Glutamatergic neuron (in vitro differentiated cells): ENCODE measurements around the gene EME1. TPM values are rescaled to one million over a fixed set of nuclear protein-coding genes. Genes with fewer than 3 reads are reported as not detected.

Experiments used
- DNase-seq: peaks from one replicate; pipeline ENCODE4 v3.0.0; 2022
- H3K27ac Mint-ChIP-seq: one replicate; pipeline ENCODE4 v1.8.0; 2020; ENCODE audit warnings: mild to moderate bottlenecking, mixed read lengths, inconsistent platforms; ENCODE audit not compliant: unreplicated experiment
- H3K27me3 Mint-ChIP-seq: one replicate; pipeline ENCODE4 v1.8.0; 2020; ENCODE audit warnings: mild to moderate bottlenecking, moderate library complexity, mixed read lengths, inconsistent platforms; ENCODE audit not compliant: unreplicated experiment
- H3K36me3 Mint-ChIP-seq: one replicate; pipeline ENCODE4 v1.8.0; 2020; ENCODE audit warnings: mild to moderate bottlenecking, mixed read lengths, inconsistent platforms; ENCODE audit not compliant: unreplicated experiment
- H3K4me1 Mint-ChIP-seq: one replicate; pipeline ENCODE4 v1.8.0; 2020; ENCODE audit warnings: mild to moderate bottlenecking, low read depth, mixed read lengths, inconsistent platforms; ENCODE audit not compliant: unreplicated experiment
- H3K4me3 Mint-ChIP-seq: one replicate; pipeline ENCODE4 v1.8.0; 2020; ENCODE audit warnings: mild to moderate bottlenecking, mixed read lengths, inconsistent platforms; ENCODE audit not compliant: unreplicated experiment
- H3K9me3 Mint-ChIP-seq: one replicate; pipeline ENCODE4 v1.8.0; 2020; ENCODE audit warnings: mild to moderate bottlenecking, moderate library complexity, mixed read lengths, inconsistent platforms; ENCODE audit not compliant: unreplicated experiment
- total RNA-seq: library from RNA; stranded (reverse); fragmentation: NEBNext Ultra II Directional; extraction: Animal tissue kit (Norgen Biotek cat#: 25700); gene quantifications from one replicate; pipeline ENCODE4 v1.2.1, GENCODE V29; 2021; ENCODE audit not compliant: unreplicated experiment
- TF ChIP-seq, protein P1 (sequence below): fragments of 200-600 bp; sonication (generic); IDR thresholded peaks from one replicate; pipeline ENCODE4 v1.5.0; 2021; ENCODE audit not compliant: partially characterized antibody, unreplicated experiment

EME1 gene
- total RNA-seq, 1 donor from 2014 or later: 4.7 TPM

DNA sequence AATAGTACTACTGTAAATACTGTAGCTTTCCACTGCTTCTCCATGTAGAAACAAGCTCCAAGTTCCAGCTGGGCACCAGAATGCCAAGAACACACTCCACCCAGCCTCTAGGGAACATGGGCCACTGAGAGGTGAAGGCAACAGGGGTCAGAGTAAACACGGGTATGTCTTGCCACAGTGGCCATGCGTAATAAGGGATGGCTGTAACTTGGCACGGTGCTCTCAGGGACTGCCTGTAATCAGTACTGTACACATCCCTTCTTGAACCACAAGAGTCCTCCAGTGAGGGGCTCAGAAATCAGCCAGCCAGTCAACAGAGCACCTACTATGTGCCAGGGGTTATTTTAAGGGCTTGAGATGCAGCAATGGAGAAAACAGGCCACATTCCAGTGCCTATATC lies 13.5 kb downstream of the EME1 start:
- H3K4me1 Mint-ChIP-seq: peaks cover 2% of the 10 kb centered on the region
- TF ChIP-seq, protein P1, sequence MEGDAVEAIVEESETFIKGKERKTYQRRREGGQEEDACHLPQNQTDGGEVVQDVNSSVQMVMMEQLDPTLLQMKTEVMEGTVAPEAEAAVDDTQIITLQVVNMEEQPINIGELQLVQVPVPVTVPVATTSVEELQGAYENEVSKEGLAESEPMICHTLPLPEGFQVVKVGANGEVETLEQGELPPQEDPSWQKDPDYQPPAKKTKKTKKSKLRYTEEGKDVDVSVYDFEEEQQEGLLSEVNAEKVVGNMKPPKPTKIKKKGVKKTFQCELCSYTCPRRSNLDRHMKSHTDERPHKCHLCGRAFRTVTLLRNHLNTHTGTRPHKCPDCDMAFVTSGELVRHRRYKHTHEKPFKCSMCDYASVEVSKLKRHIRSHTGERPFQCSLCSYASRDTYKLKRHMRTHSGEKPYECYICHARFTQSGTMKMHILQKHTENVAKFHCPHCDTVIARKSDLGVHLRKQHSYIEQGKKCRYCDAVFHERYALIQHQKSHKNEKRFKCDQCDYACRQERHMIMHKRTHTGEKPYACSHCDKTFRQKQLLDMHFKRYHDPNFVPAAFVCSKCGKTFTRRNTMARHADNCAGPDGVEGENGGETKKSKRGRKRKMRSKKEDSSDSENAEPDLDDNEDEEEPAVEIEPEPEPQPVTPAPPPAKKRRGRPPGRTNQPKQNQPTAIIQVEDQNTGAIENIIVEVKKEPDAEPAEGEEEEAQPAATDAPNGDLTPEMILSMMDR: no peak
- H3K9me3 Mint-ChIP-seq: no peaks in the 10 kb centered on the region
- no peak overlapping the region for H3K27ac Mint-ChIP-seq
- no peak for DNase-seq
- H3K27me3 Mint-ChIP-seq: peaks cover 2% of the 10 kb centered on the region
- H3K36me3 Mint-ChIP-seq: peaks cover 4% of the 10 kb centered on the region
- H3K4me3 Mint-ChIP-seq: no peak overlapping the region

DNA sequence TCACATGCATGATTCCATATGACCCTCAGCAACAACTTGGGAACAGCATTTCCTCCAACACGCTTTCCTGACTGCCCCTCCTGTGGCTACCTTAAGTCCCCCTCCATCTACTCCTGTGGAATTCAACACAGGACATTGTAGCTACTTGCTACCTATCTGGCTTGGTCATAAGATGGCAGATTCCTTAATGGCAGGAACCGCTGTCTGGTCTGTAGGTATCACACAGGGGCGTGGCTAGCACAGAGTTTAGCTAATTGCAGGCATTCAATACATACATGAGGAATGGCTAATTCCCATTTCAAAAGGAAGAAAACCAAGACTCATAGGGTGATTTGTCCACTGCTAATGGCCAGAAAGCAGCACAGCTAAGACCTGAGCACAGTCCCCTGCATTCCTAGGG lies 15.7 kb downstream of the EME1 start:
- Mint-ChIP-seq H3K4me1 (peaks cover 2% of the 10 kb centered on the region), H3K27me3 (peaks cover 2% of the 10 kb centered on the region), H3K27ac (no peak overlapping the region), H3K4me3 (no peak overlapping the region), H3K9me3 (no peaks in the 10 kb centered on the region), H3K36me3 (no peaks in the 10 kb centered on the region)
- TF ChIP-seq, protein P1: no peak
- no peak for DNase-seq

DNA sequence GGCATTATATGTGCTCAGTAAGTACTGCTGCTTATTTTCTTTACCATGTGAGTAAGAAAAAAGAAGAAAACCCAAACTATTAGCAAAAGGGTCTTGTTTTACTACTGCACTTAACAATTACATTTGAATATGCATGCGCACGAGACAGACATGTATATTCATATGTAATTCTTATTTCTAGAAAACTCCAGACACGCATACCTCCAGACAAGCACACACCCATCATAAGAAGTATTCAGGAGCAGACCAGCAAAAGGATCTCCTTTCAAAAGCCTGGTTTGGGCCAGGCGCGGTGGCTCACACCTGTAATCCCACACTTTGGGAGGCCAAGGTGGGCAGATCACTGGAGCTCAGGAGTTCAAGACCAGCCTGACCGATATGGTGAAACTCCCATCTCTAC lies 16.5 kb downstream of the EME1 start:
- Mint-ChIP-seq H3K27me3 (peaks cover 3% of the 10 kb centered on the region), H3K9me3 (no peaks in the 10 kb centered on the region), H3K4me3 (no peak overlapping the region), H3K4me1 (peaks cover 2% of the 10 kb centered on the region), H3K27ac (no peak overlapping the region), H3K36me3 (no peaks in the 10 kb centered on the region)
- TF ChIP-seq, protein P1: no peak
- DNase-seq: no peak

DNA sequence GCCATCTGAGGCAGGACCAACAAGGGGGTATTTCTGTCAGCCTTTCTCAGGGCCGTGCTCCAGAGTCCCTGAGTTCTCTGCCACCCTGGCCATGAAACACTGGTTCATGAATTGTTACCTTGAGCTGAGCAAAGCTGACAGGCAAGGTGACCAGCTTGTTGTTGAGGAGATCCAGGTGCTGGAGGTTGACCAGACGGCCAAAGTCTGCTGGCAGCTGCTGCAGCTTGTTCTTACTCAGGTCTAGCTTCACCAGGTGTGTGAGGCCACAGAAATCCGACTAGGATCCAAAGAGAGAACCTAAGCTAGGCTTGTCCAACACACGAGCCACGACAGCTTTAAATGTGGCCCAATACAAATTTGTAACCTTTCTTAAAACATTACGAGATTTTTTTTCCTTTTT lies 19.6 kb downstream of the EME1 start:
- no peak overlapping the region for H3K4me3 Mint-ChIP-seq
- H3K27me3 Mint-ChIP-seq: peaks cover 4% of the 10 kb centered on the region
- H3K36me3 Mint-ChIP-seq: no peaks in the 10 kb centered on the region
- TF ChIP-seq, protein P1: no peak
- H3K27ac Mint-ChIP-seq: no peak overlapping the region
- no peaks in the 10 kb centered on the region for H3K9me3 Mint-ChIP-seq
- H3K4me1 Mint-ChIP-seq: peaks cover 6% of the 10 kb centered on the region
- DNase-seq: no peak

DNA sequence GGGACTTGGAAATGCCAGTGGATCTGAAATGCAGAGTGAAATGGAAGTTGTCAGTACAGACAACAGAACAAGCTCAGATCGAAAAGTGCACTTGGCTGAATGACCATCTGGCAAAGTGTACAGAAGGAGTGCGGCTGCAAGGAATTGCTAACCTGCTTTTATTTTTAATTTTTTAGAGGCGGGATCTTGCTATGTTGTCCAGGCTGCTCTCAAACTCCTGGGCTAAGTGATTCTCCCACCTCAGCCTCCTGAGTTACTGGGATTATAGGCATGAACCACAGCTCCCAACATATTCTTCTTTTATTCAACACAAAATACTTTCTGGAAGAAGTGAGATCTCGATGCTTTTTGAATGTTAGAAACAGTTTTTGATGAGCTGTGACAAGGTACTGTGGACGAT lies 20.7 kb downstream of the EME1 start:
- TF ChIP-seq, protein P1: no peak
- no peak overlapping the region for H3K27ac Mint-ChIP-seq
- no peaks in the 10 kb centered on the region for H3K36me3 Mint-ChIP-seq
- no peaks in the 10 kb centered on the region for H3K9me3 Mint-ChIP-seq
- no peak overlapping the region for H3K4me3 Mint-ChIP-seq
- peaks cover 6% of the 10 kb centered on the region for H3K27me3 Mint-ChIP-seq
- peaks cover 6% of the 10 kb centered on the region for H3K4me1 Mint-ChIP-seq
- DNase-seq: no peak
